ENCODE data around the gene NOL4L. TPM values are rescaled to one million over a fixed set of nuclear protein-coding genes. Genes with fewer than 3 reads are reported as not detected.

NOL4L gene
- total RNA-seq, 1 donor from 2014 or later, result 44.1 TPM

DNA sequence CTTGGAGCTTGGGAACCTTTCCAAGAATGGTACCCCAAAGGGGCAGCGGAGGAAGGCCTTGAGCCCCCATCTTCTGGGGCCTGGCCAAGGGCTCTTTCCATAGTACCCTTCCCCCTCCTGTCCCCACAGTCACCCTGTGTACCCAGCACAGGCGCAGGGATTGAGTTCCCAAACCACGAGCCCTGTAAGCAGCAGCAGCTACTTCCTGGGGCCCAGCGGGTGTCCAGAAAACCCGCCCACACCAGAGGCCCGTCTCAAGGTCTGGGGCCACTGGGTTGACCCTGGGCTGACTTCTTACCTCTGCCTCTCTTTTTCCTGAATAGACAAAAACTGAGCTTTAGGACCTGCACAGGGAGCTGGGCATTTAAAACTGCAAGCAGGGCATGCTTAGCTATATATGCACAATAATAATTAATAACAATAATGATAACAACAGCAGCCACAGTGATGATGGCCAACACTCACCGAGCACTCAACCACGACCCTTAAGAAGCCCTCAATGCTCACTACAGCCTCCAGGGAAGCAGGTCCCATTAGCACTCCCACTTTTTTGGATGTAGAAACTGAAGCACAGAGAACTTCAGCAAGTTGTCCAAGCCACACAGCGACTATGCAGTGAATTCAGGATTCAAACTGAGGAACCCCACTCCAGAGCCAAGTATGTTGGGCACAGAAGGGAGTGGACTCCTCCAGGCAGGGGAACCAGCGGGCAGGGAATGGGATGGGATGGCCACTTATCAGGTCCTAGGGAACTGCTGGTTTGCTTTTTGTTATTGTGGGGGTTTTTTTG, 14.5 kb downstream of the NOL4L start:
- no peak for TF ChIP-seq CTCF (conservative IDR thresholded peaks at IDR 0.05; ENCODE audit: low read depth, low read length)
- no peak overlapping the region for H3K4me3 ChIP-seq (ENCODE audit: low read depth, low read length)
- no peak for DNase-seq (ENCODE audit: low read depth)

- DNase-seq (ENCODE audit: low read depth), result no peak
- H3K4me3 ChIP-seq (ENCODE audit: low read depth, low read length), result no peak overlapping the region
- no peak for TF ChIP-seq CTCF (conservative IDR thresholded peaks at IDR 0.05; ENCODE audit: low read depth, low read length)
Observed at GRCh38 chr20:32569380-32570305, 15.5 kb downstream of the NOL4L start.

DNA sequence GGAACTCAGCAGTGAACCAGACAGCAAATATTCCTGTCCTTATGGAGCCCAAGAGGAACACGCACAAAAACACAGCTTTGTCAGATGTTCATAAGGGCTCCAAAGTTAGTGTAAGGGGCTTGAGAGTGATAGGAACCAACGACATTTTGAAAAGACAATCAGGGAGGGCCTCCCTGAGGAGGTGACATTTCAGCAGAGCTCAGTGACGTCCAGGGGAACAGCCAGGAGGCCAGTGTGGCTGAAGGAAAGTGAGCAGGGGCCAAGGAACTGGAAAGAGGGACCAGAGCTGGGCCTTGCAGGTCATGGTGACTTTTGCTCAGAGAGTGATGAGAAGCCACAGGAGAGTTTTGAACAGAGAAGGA, 16.1 kb downstream of the NOL4L start:
- no peak for DNase-seq (ENCODE audit: low read depth)
- no peak for TF ChIP-seq CTCF (conservative IDR thresholded peaks at IDR 0.05; ENCODE audit: low read depth, low read length)
- no peak overlapping the region for H3K4me3 ChIP-seq (ENCODE audit: low read depth, low read length)

- TF ChIP-seq CTCF (conservative IDR thresholded peaks at IDR 0.05; ENCODE audit: low read depth, low read length), result no peak
- no peak for DNase-seq (ENCODE audit: low read depth)
Observed at GRCh38 chr20:32567384-32568178, 17.6 kb downstream of the NOL4L start.

DNA sequence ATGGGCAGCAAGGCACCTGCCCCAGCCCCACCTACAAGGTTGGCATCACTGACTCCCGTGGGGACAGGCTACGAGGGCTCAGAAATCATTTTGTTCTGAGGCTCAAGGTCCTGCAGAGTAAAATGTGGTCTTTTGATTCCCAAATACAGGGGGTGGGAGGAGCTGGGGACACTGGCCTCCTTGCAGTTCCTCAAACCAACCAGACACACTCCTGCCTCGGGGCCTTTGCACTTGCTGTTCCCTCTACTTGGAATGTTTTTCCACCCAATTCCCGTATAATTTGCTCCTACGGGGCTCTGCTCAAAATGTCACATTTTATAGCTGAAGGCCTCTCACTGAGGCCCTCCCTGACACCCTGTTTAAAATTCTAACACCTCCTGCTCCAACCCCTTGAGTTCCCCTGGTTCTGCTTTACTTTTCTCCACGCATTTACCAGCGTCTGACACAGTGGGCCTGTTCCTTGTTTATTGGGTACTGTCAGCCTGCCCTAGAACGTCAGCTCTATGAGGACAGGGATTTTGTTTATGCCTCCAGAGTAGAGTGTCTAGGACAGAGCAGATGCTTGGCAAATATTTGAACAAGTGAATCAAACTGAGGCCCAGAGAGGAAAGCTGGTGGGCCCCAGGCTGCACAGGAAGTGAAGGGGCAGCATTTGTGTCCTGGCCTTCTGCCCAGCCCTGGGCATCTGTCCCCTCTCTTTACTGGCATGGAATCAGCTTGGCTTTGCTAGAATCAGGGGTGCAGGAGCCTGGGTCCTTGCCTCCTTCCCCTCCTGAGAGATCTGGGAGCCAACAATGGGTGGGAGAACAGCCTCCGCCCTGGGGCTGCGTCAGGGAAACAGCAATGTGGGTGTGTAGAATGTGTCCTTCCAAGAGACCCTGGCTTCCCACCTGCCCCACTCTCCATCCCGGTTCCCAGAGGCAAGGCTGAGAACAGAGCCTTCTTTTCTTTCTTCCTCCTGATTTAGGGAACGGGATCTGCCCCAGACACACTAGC, 18.5 kb downstream of the NOL4L start:
- H3K4me3 ChIP-seq (ENCODE audit: low read depth, low read length), result no peak overlapping the region
- no peak for DNase-seq (ENCODE audit: low read depth)
- no peak for TF ChIP-seq CTCF (conservative IDR thresholded peaks at IDR 0.05; ENCODE audit: low read depth, low read length)

More at GRCh38 chr20:32567384-32568178, 17.6 kb downstream of the NOL4L start:
- no peak overlapping the region for H3K4me3 ChIP-seq (ENCODE audit: low read depth, low read length)

DNA sequence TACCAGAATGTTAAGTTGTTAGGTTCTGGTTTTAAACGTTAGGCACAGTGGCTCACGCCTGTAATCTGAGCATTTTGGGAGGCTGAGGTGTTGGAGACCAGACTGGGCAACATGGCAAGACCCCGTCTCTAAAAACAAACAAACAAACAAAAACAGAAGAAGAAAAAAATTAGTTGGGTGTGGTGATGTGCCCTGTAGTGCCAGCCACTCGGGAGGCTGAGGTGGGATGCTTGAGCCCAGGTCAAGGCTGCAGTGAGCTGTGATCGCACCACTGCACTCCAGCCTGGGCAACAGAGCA, 19.4 kb downstream of the NOL4L start:
- no peak for DNase-seq (ENCODE audit: low read depth)
- no peak for TF ChIP-seq CTCF (conservative IDR thresholded peaks at IDR 0.05; ENCODE audit: low read depth, low read length)
- H3K4me3 ChIP-seq (ENCODE audit: low read depth, low read length), result no peak overlapping the region
